Measurements from ENCODE around the gene SH2D7.
A peak's percentile ranks its signal among the peaks of the same experiment; 100 is the strongest.
"Not testable (repeated sequence)": the region's sequence is repeated elsewhere in the genome, so short reads cannot be mapped to it uniquely, and the experiment has no call there.

Gene SH2D7

GRCh38 chr15:78149068-78149804, 56.9 kb downstream of the SH2D7 start, which contains the start of gene IDH3A:
Gene IDH3A, plus strand, starts transcription at chr15:78149362. Its CDS starts 42 bp downstream, at chr15:78149404.
- no peaks in the 10 kb centered on the region for H3K9me3 ChIP-seq (ENCODE audit: insufficient read depth, low read length)
- peak within 1 kb of the TSS; percentile 88 for H3K9ac ChIP-seq (ENCODE audit: low read length)
- H3K27ac ChIP-seq (ENCODE audit: low read length), result peak within 1 kb of the TSS; percentile 43
- peaks cover 50% of the 10 kb centered on the region for H3K79me2 ChIP-seq (ENCODE audit: low read length)
- peaks cover 25% of the 10 kb centered on the region for H3K36me3 ChIP-seq (replicated peaks; ENCODE audit: low read depth, low read length)
- peaks cover 26% of the 10 kb centered on the region for H4K20me1 ChIP-seq (ENCODE audit: insufficient read depth, low read length)
- H3K27me3 ChIP-seq (ENCODE audit: low read depth, low read length), result no peaks in the 10 kb centered on the region
- no peak for TF ChIP-seq EZH2phosphoT487 (IDR thresholded peaks at IDR 0.05; ENCODE audit: low read depth)
- TF ChIP-seq, protein P1, sequence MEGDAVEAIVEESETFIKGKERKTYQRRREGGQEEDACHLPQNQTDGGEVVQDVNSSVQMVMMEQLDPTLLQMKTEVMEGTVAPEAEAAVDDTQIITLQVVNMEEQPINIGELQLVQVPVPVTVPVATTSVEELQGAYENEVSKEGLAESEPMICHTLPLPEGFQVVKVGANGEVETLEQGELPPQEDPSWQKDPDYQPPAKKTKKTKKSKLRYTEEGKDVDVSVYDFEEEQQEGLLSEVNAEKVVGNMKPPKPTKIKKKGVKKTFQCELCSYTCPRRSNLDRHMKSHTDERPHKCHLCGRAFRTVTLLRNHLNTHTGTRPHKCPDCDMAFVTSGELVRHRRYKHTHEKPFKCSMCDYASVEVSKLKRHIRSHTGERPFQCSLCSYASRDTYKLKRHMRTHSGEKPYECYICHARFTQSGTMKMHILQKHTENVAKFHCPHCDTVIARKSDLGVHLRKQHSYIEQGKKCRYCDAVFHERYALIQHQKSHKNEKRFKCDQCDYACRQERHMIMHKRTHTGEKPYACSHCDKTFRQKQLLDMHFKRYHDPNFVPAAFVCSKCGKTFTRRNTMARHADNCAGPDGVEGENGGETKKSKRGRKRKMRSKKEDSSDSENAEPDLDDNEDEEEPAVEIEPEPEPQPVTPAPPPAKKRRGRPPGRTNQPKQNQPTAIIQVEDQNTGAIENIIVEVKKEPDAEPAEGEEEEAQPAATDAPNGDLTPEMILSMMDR (IDR thresholded peaks at IDR 0.05; ENCODE audit: low read depth, low read length), result no peak
- H3K4me2 ChIP-seq (ENCODE audit: low read length), result peak within 1 kb of the TSS; percentile 90
- no peak within 1 kb of the TSS for H2AFZ ChIP-seq (ENCODE audit: low read depth, low read length)
- H3K4me1 ChIP-seq (ENCODE audit: low read length), result peaks cover 30% of the 10 kb centered on the region
- peak within 1 kb of the TSS; percentile 89 for H3K4me3 ChIP-seq (ENCODE audit: low read length)

DNA sequence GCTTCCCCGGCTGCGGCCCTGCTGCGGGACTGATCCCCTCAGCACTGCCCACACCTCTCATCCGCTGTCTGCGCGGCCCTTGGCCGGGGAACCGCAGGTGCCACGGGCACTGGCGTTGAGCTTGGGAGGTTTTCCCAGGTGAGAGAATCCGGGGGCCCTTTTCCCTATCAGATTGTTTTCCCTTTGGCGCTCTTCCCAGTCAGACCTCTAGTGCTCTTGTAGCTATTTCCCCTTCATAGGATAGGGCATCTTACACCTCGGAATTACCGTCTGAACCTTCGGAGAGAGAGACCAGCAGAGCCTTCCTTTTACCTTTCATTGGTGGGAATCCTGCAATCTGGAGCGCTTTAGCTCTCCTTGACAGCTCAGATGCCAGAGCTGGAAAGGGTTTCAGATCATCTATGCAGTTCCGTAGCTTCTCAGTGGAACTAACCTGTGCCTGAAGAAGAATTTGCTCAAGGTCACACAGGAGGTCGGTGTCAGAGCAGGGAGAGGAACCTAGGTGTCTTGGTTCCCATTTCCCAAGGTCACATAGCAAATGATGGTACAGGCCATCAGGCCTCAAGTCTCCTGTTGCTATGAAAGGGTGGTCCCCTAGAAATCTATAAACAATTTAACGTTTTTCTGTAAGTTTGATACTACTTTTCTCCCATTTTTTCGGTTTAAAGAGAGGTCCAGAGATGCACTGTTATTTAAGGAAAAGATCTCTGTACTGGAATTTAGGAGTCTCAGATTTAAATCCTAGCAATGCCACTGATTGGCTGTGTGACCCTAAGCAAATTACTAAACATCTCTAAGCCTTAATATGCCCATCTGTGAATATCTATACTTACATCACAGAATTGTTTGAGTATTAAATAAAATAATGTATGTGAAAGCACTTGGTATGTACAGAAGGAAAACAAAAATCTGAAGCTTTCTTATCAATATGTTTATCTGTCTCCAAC, 57.7 kb downstream of the SH2D7 start:
- Histone ChIP-seq H3K79me2 (ENCODE audit: low read length) (peaks cover 58% of the 10 kb centered on the region), H2AFZ (ENCODE audit: low read depth, low read length) (no peak overlapping the region), H3K9me3 (ENCODE audit: insufficient read depth, low read length) (no peaks in the 10 kb centered on the region), H3K4me3 (ENCODE audit: low read length) (peak overlapping the region; percentile 89), H3K4me1 (ENCODE audit: low read length) (peaks cover 33% of the 10 kb centered on the region), H3K36me3 (replicated peaks; ENCODE audit: low read depth, low read length) (peaks cover 31% of the 10 kb centered on the region), H4K20me1 (ENCODE audit: insufficient read depth, low read length) (peaks cover 26% of the 10 kb centered on the region), H3K9ac (ENCODE audit: low read length) (peak overlapping the region; percentile 88), H3K27me3 (ENCODE audit: low read depth, low read length) (no peaks in the 10 kb centered on the region), H3K4me2 (ENCODE audit: low read length) (peak overlapping the region; percentile 90), H3K27ac (ENCODE audit: low read length) (peak overlapping the region; percentile 43)
- TF ChIP-seq EZH2phosphoT487 (IDR thresholded peaks at IDR 0.05; ENCODE audit: low read depth), result no peak
- TF ChIP-seq, protein P1 (IDR thresholded peaks at IDR 0.05; ENCODE audit: low read depth, low read length), result no peak

- not testable (repeated sequence) for H2AFZ ChIP-seq (ENCODE audit: low read depth, low read length); H3K27me3 ChIP-seq (ENCODE audit: low read depth, low read length); H3K9me3 ChIP-seq (ENCODE audit: insufficient read depth, low read length)
- Histone ChIP-seq H3K4me3 (ENCODE audit: low read length) (peak overlapping the region; percentile 89), H3K27ac (ENCODE audit: low read length) (peak overlapping the region; percentile 43), H3K79me2 (ENCODE audit: low read length) (peaks cover 68% of the 10 kb centered on the region), H3K4me2 (ENCODE audit: low read length) (peak overlapping the region; percentile 90), H4K20me1 (ENCODE audit: insufficient read depth, low read length) (peaks cover 26% of the 10 kb centered on the region), H3K4me1 (ENCODE audit: low read length) (peaks cover 33% of the 10 kb centered on the region), H3K9ac (ENCODE audit: low read length) (peak overlapping the region; percentile 88), H3K36me3 (replicated peaks; ENCODE audit: low read depth, low read length) (peaks cover 41% of the 10 kb centered on the region)
Measured at GRCh38 chr15:78151075-78151474, 58.7 kb downstream of the SH2D7 start.
